Stimulated activated CD8-positive, alpha-beta memory T cell treated with anti-CD3 and anti-CD28 coated beads, Interleukin-7, amount 100 ng/mL, for 48 hours (primary cell): ENCODE measurements around the gene KCNK6.
A peak's percentile ranks its signal among the peaks of the same experiment; 100 is the strongest.
"Not testable (repeated sequence)": the region's sequence is repeated elsewhere in the genome, so short reads cannot be mapped to it uniquely, and the experiment has no call there.

Experiments used
- DNase-seq, 2 donors: peaks; one replicate each; pipeline ENCODE4 v3.0.0-alpha.2; 2020; ENCODE audit warnings: low read depth in 1 of 2; ENCODE audit errors: extremely low read depth in 1 of 2

The KCNK6 gene

DNA sequence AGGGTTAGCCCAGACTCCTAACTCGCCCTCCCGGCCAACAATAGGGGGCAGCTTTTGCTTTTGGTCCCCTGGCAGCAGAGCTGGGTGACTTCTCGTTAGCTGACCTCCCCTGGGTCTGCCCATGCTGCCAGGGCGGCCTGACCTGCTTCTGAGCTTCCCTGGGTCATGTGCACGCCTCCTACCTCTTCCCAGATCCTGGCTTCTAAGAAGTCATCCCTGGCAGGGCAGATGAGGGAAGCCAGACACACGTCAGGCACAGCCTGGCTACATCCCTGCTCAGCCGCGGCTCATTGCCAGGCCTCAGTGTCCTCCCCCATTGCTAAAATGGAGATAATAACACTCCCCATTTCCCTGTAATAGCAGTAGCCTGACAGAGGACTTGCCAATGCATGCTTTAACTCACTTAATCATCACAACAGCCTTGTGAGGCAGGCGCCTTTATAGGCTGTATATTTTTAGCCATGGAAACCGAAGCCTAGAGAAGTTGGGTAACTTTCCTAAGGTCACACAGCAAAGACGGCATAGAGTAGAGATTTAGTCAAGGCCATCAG, 2.1 kb downstream of the KCNK6 start:
- DNase-seq = no peak

DNA sequence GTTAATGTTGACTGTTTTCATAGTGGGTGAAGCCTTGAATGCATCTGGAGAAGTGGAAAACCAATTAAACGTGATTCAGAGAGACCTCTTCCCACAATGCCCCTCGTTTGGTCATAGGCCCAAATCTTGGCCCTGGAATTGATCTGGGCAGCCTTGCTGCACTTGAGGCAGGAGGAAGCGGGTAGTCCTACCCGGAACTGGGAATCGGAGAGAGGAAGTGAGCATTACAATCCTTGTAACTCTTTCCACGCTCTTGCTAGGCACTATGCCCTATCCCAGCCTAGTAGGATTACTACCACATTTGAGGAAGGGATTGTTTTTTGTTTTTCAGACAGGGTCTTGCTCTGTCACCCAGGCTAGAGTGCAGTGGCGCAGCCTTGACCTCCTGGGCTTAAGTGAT, 3.6 kb downstream of the KCNK6 start:
- DNase-seq = no peak

DNA sequence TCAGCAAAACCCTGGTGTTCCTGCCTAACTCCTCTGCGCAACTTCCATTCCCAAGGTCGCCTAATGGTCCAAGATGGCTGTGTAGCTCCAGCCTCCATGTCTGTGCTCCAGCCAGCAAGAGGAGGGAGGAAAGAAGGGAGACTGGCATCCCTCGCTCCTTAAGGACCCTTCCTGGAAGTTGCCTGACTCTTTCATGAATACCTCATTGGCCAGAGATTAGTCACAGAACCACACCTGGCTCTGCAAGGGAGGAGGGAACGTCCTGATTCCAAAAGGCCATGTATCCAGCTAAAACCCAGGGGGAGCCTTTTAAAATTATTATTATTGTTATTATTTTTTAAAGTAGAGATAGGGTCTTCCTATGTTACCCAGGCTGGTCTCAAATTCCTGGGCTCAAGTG, 4.8 kb downstream of the KCNK6 start:
- DNase-seq = no peak

DNA sequence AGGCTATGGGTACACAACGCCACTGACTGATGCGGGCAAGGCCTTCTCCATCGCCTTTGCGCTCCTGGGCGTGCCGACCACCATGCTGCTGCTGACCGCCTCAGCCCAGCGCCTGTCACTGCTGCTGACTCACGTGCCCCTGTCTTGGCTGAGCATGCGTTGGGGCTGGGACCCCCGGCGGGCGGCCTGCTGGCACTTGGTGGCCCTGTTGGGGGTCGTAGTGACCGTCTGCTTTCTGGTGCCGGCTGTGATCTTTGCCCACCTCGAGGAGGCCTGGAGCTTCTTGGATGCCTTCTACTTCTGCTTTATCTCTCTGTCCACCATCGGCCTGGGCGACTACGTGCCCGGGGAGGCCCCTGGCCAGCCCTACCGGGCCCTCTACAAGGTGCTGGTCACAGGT, 6.9 kb downstream of the KCNK6 start:
- DNase-seq = no peak

DNA sequence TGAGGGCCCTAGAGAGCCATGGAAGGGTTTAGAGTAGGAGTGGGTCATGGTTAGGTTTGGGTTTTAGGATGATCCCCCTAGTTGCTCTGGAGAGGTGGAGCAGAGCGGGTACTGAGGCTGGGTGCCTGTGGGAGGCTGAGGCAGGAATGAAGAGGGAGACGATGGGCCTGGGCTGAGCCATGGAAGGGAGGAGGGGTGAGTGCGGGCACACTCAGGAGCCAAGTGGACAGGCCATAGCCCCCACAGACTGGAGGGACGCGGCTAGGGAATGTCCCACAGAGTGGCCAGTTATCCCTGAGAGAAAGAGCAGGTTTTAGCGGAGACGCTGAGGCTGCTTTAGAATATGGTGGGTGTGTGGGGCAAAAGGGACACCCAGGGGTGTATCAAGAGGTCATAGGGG, 10.0 kb downstream of the KCNK6 start:
- no peak for DNase-seq

DNA sequence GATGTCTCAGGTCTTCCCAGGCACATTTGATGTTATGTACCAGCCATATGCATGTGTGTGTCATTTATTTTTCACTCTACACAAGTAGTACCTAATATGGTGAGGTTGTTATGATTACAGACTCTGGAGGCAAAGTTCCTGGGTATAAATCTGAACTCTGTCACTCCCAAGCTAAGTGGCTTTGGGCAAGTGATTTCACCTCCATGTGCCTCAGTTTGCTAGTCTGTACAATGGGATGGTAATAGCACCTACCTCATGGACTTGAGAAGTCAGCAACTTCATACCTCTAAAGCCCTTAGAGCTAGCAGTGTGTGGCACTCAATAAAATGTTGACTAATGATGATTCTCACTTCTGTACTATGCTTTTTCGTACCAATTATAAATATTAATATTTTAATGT, 12.1 kb downstream of the KCNK6 start:
- no peak for DNase-seq

DNA sequence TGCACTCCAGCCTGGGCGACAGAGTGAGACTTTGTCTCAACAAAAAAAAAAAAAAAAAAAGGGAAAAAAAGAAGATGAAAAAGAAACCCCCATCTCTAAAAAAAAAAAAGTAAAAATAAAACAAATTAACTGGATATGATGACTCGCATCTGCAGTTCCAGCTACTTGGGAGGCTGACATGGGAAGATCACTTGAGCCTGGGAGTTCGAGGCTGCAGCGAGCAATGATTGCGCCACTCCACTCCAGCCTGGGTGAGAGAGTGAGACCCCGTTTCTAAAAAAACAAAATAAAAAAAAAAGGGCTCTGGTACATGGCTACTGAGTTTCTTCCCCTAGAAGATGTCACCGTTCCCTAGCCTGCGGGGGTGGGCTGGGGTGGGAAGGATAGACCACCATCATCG, 13.6 kb downstream of the KCNK6 start:
- DNase-seq = no peak

DNA sequence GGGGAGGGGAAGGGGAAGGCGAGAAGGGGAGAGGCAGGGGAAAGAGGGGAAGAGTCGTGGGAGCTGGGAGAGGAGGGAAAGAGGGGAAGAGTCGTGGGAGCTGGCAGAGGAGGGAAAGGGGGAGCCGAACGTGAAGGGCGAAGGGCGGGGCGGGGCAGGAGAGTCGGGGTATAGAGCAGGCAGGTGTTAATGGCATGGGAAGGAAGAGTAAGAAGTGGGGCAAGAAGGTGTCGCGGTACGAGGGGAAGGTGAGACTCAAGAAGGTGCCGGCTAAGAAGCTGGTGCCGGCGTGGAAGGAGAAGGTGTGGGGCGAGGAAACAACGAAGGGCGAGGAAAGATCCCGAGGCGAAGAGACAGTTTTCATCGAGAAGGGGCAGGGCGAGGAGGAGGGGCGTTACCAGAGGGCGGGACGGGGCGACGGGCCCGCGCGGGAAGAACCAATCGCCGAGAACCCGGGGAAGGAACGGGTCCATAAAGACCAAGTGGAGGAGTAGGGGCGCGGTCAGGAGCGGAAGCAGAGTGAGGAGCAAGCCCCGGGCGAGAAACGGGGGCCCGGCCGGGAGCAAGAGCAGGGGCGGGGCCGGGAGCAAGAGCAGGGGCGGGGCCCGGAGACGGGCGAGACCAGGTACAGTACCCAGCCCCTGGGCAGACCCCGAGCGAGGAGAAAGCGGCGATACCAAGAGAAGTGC, 16.4 kb downstream of the KCNK6 start:
- DNase-seq = peak; percentile 86 to 97

DNA sequence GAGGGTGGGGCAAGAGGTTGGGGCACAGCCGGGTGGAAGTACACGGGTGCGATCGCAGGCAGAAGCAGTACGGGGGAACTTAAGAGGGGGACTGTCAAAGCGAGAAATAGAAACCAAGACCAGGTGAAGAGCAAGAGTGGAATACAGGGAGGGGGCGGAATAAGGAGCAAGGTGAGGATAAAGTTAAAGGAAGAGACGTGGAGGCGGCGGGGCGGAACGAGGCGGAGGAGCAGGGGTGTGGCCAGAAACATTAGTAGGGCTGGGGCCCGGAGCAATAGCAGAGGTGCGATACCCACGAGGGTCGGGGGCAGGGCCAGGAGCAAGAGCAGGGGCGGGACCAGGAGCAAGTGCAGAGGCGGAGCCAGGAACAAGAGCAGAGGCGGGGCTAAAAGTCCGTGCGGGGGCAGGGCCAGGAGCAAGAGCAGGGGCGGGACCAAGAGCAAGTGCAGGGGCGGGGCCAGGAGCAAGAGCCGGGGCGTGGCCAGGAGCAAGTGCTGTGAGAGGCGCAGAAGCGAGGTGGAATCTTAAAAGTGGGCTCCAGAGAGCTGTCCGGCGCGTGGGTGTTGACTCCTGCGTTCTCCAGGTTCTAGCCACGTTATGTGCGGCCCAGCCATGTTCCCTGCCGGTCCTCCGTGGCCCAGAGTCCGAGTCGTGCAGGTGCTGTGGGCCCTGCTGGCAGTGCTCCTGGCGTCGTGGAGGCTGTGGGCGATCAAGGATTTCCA, 17.2 kb downstream of the KCNK6 start:
- peak; percentile 88 to 96 for DNase-seq

DNA sequence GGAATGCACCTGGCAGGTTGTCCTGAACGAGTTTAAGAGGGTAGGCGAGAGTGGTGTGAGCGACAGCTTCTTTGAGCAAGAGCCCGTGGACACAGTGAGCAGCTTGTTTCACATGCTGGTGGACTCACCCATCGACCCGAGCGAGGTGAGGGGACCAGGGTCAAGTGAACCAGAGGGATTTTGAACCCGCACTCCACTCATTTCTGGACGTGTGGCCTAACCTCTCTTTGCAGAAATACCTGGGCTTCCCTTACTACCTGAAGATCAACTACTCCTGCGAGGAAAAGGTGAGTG, 17.7 kb downstream of the KCNK6 start:
- no peak for DNase-seq

DNA sequence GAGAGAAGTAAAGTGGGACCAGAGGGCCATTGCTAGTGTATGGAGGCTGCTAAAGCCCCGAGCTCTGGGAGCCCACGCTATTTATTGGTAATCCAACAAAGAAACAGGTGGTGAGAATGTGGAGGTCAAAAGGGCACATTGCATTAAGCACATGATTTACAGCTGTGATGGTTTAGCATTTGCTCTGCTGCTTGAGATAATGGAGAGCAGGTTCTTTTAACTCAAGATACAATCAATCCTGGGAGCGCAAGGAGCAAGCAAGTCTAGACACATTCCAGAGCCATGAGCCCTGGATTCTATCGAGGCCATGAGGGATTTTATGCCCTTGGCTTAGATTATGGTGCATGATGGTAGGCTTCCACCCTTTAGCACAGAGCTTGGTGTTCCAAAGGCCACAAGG, 19.4 kb downstream of the KCNK6 start:
- not testable (repeated sequence) for DNase-seq

DNA sequence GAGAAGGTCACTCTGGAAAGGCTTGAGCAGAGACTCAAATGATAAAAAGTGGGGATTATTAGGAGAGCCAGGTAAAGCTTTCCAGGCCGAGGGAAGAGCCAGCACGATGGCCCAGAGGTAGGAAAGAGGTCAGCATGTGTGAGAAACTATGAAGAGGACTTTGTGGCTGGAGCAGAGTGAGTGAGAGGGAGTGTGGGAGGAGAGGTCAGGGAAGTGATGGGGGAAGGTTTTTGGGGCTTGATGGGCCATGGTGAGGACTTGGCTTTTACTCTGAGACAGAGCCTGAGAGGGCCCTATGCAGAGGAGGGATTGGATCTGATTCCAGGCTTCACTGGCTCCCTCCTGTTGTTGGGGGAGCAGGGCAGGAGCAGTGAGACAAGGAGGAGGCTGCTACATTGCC, 21.3 kb downstream of the KCNK6 start:
- DNase-seq = no peak

DNA sequence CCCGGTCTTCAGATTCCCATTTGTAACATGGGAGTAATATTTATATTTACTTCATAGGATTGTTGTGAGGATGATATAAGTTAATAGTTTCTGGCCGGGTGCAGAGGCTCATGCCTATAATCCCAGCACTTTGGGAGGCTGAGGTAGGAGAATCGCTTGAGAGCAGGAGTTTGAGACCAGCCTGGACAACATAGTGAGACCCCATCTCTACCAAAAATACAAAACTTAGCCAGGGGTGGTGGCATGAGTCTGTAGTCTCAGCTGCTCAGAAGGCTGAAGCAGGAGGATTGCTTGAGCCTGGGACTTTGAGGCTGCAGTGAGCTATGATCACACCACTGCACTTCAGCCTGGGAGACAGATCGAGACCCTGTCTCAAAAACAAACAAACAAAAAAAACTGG, 27.2 kb downstream of the KCNK6 start:
- DNase-seq = no peak

DNA sequence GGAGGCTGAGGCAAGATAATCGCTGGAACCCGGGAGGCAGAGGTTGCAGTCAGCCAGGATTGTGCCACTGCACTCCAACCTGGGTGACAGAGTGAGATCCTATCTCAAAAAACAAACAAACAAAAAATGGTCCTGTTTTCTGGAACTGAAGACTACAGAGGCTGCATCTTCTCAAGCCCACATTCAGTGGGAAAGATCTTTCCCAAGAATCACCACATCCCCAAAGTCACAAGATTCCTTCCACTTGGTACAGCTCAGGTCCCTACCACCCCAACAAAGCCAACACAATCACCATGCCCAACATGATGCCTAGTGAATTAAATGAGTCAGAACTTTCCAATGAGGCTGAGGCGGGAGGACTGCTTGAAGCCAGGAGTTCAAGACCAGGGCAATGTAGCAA, 31.2 kb downstream of the KCNK6 start:
- no peak for DNase-seq

DNA sequence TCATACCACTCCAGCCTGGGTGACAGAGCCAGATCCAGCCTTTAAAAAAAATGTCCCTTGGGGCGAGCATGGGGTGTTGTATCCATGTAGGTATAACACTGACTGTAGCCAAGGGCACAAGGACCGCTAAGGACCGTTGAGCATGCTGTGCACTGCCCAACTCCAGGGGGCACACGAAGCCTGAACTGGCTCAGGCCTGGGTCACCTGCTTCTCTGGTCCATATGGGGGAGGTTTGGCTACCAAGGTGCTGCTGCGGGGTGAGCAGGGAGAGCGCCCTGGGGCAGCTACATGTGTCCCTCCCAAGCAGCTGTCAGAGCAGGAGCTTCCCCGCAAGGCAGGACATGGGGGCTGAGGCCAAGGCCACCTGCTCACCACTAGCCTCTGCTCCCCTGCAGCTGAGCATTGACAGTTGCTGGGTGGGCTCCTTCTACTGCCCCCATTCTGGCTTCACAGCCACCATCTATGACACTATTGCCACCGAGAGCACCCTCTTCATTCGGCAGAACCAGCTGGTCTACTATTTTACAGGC, 32.3 kb downstream of the KCNK6 start:
- DNase-seq = no peak

DNA sequence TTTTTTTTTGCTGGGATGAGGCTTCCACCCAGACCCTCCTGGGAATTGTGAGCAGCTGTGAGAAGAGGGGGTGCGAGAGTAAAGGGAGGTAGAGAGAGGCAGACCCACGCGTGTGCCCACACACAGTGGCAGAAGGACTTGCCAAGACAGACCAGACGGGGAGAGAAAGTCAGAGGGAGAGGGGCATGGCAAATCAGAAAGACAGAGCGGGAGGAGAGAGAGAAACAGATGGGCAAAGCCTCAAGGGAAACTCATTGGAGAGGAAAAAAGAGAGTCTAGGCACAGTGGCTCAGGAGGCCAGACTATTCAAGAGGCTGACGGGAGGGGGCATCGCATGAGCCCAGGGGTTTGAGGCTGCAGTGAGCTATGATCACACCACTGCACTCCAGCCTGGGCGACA, 33.0 kb downstream of the KCNK6 start:
- no peak for DNase-seq

DNA sequence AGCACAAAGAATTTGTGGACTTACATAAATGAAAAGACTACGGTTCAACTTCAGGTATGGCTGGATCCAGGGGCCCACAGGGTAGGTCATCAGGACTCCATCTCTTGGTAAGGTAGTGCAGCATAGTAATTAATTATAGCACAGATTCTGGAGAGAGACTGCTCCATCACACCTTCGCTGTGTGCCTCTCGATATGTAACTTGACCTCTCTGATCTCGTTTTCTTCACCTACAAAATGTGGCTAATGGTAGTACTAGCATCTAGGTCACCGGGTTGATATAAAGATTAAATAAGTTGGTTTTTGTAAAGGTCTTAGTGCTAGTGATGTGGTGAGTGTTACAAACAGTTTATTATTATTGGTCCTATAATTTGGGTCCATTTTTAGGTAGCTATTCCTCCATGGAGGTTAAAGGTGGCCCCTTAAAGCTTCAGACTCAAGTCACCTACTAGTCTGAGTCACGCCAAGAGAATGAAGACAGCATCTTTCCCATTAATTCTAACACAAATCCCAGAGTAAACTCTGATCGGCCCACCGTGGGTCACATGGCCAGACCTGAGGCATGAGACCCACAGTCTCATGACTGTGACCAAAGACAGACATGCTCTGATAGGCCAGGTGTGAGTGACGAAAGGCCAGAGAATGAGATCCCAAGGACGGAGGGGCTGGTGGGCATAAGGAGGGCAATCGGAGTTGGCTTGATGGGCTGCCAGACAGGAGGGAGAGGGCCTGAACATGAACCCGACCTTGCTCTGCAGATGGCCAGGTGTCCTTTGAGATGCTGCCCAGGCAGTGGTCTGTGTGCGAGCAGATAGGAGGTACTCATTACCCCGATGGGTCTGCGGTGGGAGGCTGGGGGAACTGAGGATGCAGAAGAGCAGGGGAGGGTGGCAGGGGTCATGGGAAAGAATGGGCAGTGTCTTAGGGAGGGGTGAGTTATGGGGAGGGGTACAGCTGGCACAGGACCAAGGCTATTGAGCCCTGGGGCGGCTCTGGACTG, 36.4 kb downstream of the KCNK6 start:
- no peak for DNase-seq

DNA sequence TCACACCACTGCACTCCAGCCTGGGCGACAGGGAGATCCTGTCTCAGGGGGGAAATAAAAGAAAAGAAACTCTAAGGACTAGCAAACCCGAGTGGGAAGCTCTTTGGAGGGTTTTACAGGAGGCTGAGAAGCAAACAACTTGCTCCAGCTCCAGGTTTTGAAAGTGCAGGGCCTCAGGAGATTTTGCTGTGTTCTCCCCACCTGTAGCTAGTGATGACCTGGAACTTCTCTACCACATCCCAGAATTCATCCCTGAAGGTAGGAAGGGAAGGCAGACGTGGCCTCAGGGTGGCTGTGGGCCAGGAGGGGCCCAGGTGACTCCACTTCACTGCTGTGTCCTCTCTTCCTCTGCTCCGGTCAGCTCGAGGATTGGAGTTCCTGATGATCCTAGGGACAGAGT, 38.4 kb downstream of the KCNK6 start:
- no peak for DNase-seq

DNA sequence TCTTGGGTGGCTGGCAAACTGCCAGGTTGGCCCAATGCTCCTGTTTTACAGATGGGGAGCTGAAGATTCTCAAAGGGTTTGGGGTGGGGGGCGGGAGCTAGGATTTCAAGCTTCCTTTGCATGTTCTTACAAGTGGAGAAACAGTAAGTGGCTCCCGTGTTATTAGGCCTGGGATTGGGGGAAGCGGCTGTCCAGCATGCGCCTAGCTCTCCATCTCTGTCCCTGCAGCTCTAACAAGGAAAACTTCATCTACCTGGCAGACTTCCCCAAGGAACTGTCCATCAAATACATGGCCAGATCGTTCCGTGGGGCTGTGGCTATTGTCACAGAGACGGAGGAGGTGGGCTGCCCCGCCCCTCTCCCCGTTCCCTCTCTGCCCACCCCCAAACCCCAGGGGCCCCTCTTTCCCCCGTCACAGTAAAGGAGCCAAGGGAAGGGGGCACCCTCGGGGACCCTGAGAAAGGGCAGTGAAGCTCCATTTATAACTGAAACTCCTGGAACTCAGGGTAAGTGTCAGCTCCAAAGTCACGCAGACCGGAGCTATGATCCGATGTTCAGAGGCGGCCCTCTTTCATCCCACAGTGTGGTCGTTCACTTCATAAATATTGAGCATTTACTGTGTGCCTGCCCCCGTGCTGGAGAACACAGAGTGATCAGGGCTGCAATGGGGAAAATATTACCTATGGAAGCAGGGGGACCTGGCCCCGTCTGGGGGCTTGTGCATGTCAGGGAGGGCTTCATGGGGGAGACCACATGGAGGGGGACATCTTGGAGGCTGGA, 39.8 kb downstream of the KCNK6 start:
- DNase-seq = no peak

DNA sequence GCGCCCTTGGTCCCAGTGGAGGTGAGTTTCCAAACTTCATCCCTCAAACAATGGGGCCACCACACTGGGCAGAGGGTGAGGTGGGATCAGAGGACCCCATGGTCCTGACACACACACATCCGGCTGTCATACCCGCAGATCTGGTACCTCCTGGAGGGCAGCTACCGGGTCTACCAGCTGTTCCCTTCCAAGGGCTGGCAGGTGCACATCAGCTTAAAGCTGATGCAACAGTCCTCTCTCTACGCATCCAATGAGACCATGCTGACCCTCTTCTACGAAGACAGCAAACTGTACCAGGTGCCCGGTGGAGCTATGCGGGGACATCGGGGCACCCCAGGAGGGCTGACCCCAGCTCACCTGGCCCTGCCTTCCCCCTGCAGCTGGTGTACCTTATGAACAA, 40.7 kb downstream of the KCNK6 start:
- no peak for DNase-seq
